Adrenal gland (tissue), 12 donors: ENCODE data around the gene MROH2B. TPM values are rescaled to one million over a fixed set of nuclear protein-coding genes. Genes with fewer than 3 reads are reported as not detected.
A peak's percentile ranks its signal among the peaks of the same experiment; 100 is the strongest.

ENCODE experiments used
- DNase-seq, 7 donors: peaks; one replicate each; pipeline ENCODE4 v3.0.0-alpha.2; 2019 to 2020
- H3K27ac ChIP-seq, 5 donors: fragments of 200-600 bp; sonication (generic) in 4 of 5; 1 replicate in 3 of 5; 2 replicates in 2 of 5; pipeline versions ENCODE4 v1.5.1 to v1.8.0; 2016 to 2020; ENCODE audit warnings: mild to moderate bottlenecking in 1 of 5
- H3K27me3 ChIP-seq: fragments of 200-600 bp; 2 replicates; pipeline ENCODE4 v1.8.0; 2021
- H3K36me3 ChIP-seq, 2 donors: fragments of 200-600 bp; replicated peaks in 1 of 2; 1 replicate in 1 of 2; 2 replicates in 1 of 2; pipeline versions ENCODE4 v1.5.1 to v1.8.0; 2018 to 2022
- H3K4me1 ChIP-seq, 2 donors: fragments of 200-600 bp; replicated peaks in 1 of 2; 1 replicate in 1 of 2; 2 replicates in 1 of 2; pipeline versions ENCODE4 v1.5.1 to v1.8.0; 2018 to 2021
- H3K4me3 ChIP-seq, 4 donors: fragments of 200-600 bp; sonication (generic) in 3 of 4; one replicate each; pipeline ENCODE4 v1.5.1; 2016 to 2018
- H3K9me3 ChIP-seq, 3 donors: fragments of 200-600 bp; sonication (generic) in 1 of 3; replicated peaks in 1 of 3; 1 replicate in 2 of 3; 2 replicates in 1 of 3; pipeline versions ENCODE4 v1.5.1 to v1.8.0; 2016 to 2021
- CTCF ChIP-seq, 6 experiments: fragments of 450-650 bp in 4 of 6; fragments of 200-600 bp in 2 of 6; sonication (generic) in 1 of 6; IDR thresholded peaks; 1 replicate in 5 of 6; 2 replicates in 1 of 6; pipeline versions ENCODE4 v1.5.1 to v1.8.0; 2016 to 2021; ENCODE audit warnings: antibody characterized with exemption in 6 of 6, mild to moderate bottlenecking in 2 of 6, moderate library complexity in 1 of 6
- POLR2A ChIP-seq, 2 donors: fragments of 450-650 bp; IDR thresholded peaks; one replicate each; pipeline ENCODE4 v1.6.1; 2017; ENCODE audit warnings: antibody characterized with exemption in 2 of 2, mild to moderate bottlenecking in 2 of 2, moderate library complexity in 1 of 2
- WGBS, 4 donors: extraction: QIAGEN DNeasy Blood & Tissue Kit in 2 of 4; methylation state at CpG; one replicate each; pipeline versions ENCODE4 v1.1.5 to v1.1.7; 2013 to 2017; 5-methylcytosine and 5-hydroxymethylcytosine counted together
- intact Hi-C, 2 donors: fragments of 100-400 bp; cut with DNase I; formaldehyde crosslinking; loops; one replicate each; pipeline versions ENCODE4 v1.14.1 to v1.15.0; 2022 to 2023
- polyA plus RNA-seq, 3 donors: library from polyadenylated mRNA; stranded (reverse); fragments of 200-250 nt in 2 of 3; fragments of 350-450 nt in 1 of 3; fragmentation: Illumina TruSeq in 1 of 3; extraction: RNeasy Lipid Tissue Mini Kit (QIAGEN cat#74804) in 1 of 3; gene quantifications; one replicate each; pipeline ENCODE4 v1.2.3, GENCODE V29; 2013 to 2014
- total RNA-seq, 9 donors: library from RNA; depleted of rRNA in 4 of 9; stranded (reverse); fragments of >200 nt in 4 of 9; fragments of 120-200 nt in 1 of 9; fragmentation: NEBNext Ultra II Directional in 1 of 9; extraction: Animal tissue kit (Norgen Biotek cat#: 25700) in 1 of 9; gene quantifications; one replicate each; pipeline versions ENCODE4 v1.1.0 to v1.2.4, GENCODE V29; 2013 to 2023
- donor health status: healthy with polysubstance abuse.
- donor health status: Bipolar disorder and iron deficiency.
- donor health status: DM: yes; HTN: yes; CAD: no.
- donor health status: DM: no; HTN: no; CAD: no.
- donor health status: DM: no; HTN: no; CAD: no.
- donor health status: DM: yes; HTN: yes; CAD: no.

MROH2B gene
- total and polyA plus RNA-seq, 12 donors: 0.03 to 0.17 (median 0.06) TPM; not detected in 9

GRCh38 chr5:40988746-40989510 lies 82.2 kb downstream of the MROH2B start:
- Histone ChIP-seq H3K4me3 (no peak overlapping the region), H3K27me3 (no peaks in the 10 kb centered on the region), H3K36me3 (no peaks in the 10 kb centered on the region), H3K27ac (peak overlapping the region in 1 of 5 donors; percentile 40), H3K9me3 (no peaks in the 10 kb centered on the region), H3K4me1 (peaks cover 18 to 32% of the 10 kb centered on the region in 2 donors)
- intact Hi-C loops: no loop called here
- WGBS, 4 donors: 89 to 95% (median 94%) methylated on average over 8 of the region's 8 CpGs
- no peak for TF ChIP-seq POLR2A (IDR thresholded peaks at IDR 0.05)
- no peak for TF ChIP-seq CTCF (IDR thresholded peaks at IDR 0.05)
- no peak for DNase-seq

DNA sequence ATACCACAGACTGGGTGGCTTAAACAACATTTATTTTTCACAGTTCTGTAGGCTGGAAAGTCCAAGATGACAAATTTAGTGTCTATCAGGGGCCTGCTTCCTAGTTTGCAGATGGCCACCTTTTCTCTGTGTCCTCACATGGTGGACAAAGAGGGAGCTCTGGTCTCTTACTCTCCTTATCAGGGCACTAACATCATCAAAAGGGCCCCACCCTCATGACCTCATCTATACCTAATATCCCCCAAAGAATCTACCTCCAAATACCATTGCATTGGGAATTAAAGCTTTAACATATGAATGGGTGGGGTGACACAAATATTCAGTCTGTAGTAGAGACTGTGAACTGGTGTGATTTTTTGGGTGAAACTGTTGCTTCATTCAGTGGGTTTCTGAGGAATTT lies 83.8 kb downstream of the MROH2B start:
- Histone ChIP-seq H3K4me3 (no peak overlapping the region), H3K9me3 (no peaks in the 10 kb centered on the region), H3K27me3 (no peaks in the 10 kb centered on the region), H3K36me3 (peaks cover 0 to 2% of the 10 kb centered on the region in 2 donors), H3K4me1 (peaks cover 18 to 28% of the 10 kb centered on the region in 2 donors), H3K27ac (no peak overlapping the region)
- intact Hi-C loops: no loop called here
- TF ChIP-seq CTCF (IDR thresholded peaks at IDR 0.05) (no peak), POLR2A (IDR thresholded peaks at IDR 0.05) (no peak)
- DNase-seq: no peak

DNA sequence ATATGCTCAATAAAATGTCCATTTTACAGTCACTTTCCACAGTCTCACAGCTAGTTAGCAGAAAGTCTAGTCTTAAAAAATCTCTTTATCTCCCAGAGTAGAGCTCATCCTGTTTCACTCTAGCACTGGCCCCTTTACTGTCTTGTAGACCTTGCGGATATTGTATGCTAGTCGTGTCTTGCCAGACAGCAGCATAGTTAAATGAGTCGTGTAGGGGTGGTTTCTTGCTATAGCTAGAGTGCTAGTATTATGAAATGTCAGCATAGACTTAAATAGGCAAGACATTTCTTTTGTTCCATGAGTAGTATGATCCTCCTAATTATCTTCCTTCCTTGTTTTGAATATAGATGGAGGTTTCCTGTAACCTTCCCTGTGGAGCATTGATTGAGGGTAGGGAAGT lies 84.5 kb downstream of the MROH2B start:
- Histone ChIP-seq H3K9me3 (no peaks in the 10 kb centered on the region), H3K36me3 (peaks cover 0 to 4% of the 10 kb centered on the region in 2 donors), H3K27ac (no peak overlapping the region), H3K4me1 (peaks cover 16 to 22% of the 10 kb centered on the region in 2 donors), H3K4me3 (no peak overlapping the region), H3K27me3 (no peaks in the 10 kb centered on the region)
- DNase-seq: no peak
- WGBS, 4 donors: 88 to 94% (median 90%) methylated on average over 3 of the region's 3 CpGs
- TF ChIP-seq CTCF (IDR thresholded peaks at IDR 0.05) (no peak), POLR2A (IDR thresholded peaks at IDR 0.05) (no peak)
- intact Hi-C loops: no loop called here

- WGBS, 4 donors: 58 to 80% (median 73%) methylated on average over 4 of the region's 4 CpGs
- Histone ChIP-seq H3K36me3 (peaks cover 0 to 4% of the 10 kb centered on the region in 2 donors), H3K4me1 (peaks cover 4 to 13% of the 10 kb centered on the region in 2 donors), H3K27me3 (no peaks in the 10 kb centered on the region), H3K9me3 (no peaks in the 10 kb centered on the region), H3K27ac (no peak overlapping the region), H3K4me3 (no peak overlapping the region)
- no peak for TF ChIP-seq POLR2A (IDR thresholded peaks at IDR 0.05)
- TF ChIP-seq CTCF (IDR thresholded peaks at IDR 0.05): no peak
- intact Hi-C loops: no loop called here
- DNase-seq: no peak
Observed at GRCh38 chr5:40985501-40985900, 85.6 kb downstream of the MROH2B start.
